Retinal pigment epithelial cell (primary cell): ENCODE results near the gene TMEM40.
"Not testable (repeated sequence)": the region's sequence is repeated elsewhere in the genome, so short reads cannot be mapped to it uniquely, and the experiment has no call there.

Experiments
- DNase-seq: peaks from one replicate; pipeline ENCODE4 v3.0.0-alpha.2; 2010; ENCODE audit warnings: low read depth
- H3K4me3 ChIP-seq: 2 replicates; pipeline ENCODE4 v1.5.1; 2011; ENCODE audit warnings: mild to moderate bottlenecking, low read length, control low read depth, moderate library complexity
- TF ChIP-seq, protein P1 (sequence below): conservative IDR thresholded peaks from 2 replicates; pipeline ENCODE4 v1.5.1; 2011; ENCODE audit warnings: low read depth, low read length, control low read depth, inconsistent platforms

TMEM40 gene

GRCh38 chr3:12727937-12728336 is 31.1 kb downstream of the TMEM40 start:
- TF ChIP-seq, protein P1, sequence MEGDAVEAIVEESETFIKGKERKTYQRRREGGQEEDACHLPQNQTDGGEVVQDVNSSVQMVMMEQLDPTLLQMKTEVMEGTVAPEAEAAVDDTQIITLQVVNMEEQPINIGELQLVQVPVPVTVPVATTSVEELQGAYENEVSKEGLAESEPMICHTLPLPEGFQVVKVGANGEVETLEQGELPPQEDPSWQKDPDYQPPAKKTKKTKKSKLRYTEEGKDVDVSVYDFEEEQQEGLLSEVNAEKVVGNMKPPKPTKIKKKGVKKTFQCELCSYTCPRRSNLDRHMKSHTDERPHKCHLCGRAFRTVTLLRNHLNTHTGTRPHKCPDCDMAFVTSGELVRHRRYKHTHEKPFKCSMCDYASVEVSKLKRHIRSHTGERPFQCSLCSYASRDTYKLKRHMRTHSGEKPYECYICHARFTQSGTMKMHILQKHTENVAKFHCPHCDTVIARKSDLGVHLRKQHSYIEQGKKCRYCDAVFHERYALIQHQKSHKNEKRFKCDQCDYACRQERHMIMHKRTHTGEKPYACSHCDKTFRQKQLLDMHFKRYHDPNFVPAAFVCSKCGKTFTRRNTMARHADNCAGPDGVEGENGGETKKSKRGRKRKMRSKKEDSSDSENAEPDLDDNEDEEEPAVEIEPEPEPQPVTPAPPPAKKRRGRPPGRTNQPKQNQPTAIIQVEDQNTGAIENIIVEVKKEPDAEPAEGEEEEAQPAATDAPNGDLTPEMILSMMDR: no peak
- no peak for DNase-seq

DNA sequence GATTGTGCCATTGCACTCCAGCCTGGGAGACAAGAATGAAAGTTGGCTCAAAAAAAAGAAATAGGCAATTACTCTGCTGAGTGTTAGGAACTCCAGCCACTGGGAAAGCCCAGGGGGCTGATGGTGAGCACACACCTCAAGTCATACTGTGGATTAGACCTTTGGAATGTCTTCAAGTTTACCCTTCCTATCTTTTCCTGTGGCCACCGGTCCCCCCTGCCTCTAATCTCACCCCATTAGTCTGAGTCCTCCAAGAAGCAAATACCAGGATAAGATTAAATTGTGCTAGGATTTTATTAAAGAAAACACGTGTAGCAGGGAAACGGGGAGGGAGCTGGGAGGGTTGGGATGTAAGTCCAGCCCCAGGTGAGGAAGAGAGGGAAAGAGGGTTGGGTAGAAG is 31.6 kb downstream of the TMEM40 start:
- DNase-seq: no peak
- H3K4me3 ChIP-seq: no peak overlapping the region
- TF ChIP-seq, protein P1: no peak

More at GRCh38 chr3:12727937-12728336, 31.1 kb downstream of the TMEM40 start:
- no peak overlapping the region for H3K4me3 ChIP-seq

DNA sequence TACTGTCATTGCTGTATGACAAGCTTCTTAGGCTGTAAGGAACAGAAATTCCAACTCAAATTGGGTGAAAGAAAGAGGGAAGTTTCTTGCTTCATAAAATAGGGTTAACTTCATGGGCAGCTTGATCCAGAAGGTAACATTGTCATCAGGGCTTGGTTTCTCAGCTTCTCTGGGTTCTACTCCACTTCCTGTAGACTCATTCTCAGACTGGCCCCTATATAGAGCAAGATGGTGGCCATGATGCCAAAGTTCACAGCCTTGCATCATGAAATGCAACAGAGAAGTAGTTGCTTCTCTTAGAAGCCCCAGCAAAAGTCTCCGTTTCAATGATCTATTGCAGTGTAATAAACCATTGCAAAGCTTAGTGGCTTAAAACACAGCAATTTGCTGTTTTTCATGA is 33.6 kb downstream of the TMEM40 start:
- TF ChIP-seq, protein P1: no peak
- DNase-seq: no peak
- H3K4me3 ChIP-seq: no peak overlapping the region

DNA sequence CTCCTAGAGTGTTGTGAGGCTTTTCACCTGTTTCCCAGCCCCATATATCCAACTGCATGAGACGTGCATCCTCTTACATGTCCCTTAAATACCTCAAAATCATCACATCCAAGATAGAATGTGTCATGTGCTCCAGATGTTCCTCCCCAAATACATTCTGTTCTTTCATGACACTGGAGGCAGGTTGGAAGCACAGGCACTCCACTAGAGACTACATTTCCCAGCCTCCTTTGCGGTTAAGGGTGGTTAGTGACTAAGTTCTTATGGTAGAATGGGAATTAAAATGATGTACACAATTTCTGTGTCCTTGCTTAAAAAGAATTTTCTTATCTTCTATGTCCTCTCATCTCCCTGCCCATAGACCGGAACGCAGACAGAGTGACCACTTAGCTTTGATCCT is 34.3 kb downstream of the TMEM40 start:
- TF ChIP-seq, protein P1: no peak
- no peak overlapping the region for H3K4me3 ChIP-seq
- no peak for DNase-seq

- DNase-seq, H3K4me3 ChIP-seq: not testable (repeated sequence)
Observed at GRCh38 chr3:12723362-12723761, 35.7 kb downstream of the TMEM40 start.

DNA sequence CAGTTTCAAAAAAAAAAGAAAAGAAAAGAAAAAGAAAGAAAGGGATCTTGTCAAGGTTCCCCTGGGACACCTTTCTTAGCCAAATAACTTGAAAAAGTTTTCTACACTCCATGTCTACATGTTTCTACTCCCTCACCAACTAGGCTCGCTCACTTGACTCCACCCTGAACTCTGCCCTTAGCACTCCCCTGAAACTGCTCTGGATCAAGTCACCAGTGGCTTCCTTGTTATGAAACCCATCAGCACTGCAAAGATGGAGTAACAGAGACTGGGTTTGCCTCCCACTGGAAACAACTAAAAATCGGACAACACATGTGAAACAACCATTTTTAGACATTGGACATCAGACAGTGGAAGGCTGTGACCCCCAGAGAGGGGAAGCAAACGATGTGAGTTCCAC is 36.8 kb downstream of the TMEM40 start:
- TF ChIP-seq, protein P1: no peak
- H3K4me3 ChIP-seq: no peak overlapping the region
- DNase-seq: no peak

- H3K4me3 ChIP-seq: peak overlapping the region; percentile 29
- TF ChIP-seq, protein P1: peak; percentile 98
- peak; percentile 45 for DNase-seq
Observed at GRCh38 chr3:12719984-12720898, 38.8 kb downstream of the TMEM40 start.
